ENCODE results near the gene PLEKHJ1.
A peak's percentile ranks its signal among the peaks of the same experiment; 100 is the strongest.

PLEKHJ1 gene

GRCh38 chr19:2197270-2197669, 38.9 kb downstream of the PLEKHJ1 start:
- DNase-seq (ENCODE audit: low read depth): no peak

DNA sequence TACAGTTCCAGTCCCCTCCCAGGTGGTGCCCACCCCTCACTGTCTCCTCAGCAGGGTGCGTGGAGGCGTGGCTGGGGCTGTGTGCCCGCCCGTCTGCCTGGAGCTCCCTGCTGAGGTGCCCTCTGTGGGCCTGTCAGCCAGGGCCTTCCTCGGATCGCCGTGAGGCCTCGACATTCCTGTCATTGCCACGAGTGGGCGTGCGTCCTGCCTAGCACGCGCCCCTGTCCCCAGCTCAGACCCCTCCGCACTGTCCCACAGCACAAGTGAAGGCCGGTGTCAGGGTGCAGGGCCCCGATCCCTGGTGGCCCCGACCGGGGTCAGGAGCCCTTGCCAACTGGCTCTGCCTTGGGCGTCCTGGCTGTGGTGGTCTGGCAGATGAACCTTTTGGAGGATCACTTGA, 40.2 kb downstream of the PLEKHJ1 start:
- no peak for DNase-seq (ENCODE audit: low read depth)

GRCh38 chr19:2195361-2195760, 40.8 kb downstream of the PLEKHJ1 start:
- no peak for DNase-seq (ENCODE audit: low read depth)

GRCh38 chr19:2194513-2195078, 41.5 kb downstream of the PLEKHJ1 start:
- DNase-seq (ENCODE audit: low read depth): no peak

- no peak for DNase-seq (ENCODE audit: low read depth)
Measured at GRCh38 chr19:2193807-2194206, 42.3 kb downstream of the PLEKHJ1 start.

- no peak for DNase-seq (ENCODE audit: low read depth)
Measured at GRCh38 chr19:2192862-2193261, 43.3 kb downstream of the PLEKHJ1 start.

DNA sequence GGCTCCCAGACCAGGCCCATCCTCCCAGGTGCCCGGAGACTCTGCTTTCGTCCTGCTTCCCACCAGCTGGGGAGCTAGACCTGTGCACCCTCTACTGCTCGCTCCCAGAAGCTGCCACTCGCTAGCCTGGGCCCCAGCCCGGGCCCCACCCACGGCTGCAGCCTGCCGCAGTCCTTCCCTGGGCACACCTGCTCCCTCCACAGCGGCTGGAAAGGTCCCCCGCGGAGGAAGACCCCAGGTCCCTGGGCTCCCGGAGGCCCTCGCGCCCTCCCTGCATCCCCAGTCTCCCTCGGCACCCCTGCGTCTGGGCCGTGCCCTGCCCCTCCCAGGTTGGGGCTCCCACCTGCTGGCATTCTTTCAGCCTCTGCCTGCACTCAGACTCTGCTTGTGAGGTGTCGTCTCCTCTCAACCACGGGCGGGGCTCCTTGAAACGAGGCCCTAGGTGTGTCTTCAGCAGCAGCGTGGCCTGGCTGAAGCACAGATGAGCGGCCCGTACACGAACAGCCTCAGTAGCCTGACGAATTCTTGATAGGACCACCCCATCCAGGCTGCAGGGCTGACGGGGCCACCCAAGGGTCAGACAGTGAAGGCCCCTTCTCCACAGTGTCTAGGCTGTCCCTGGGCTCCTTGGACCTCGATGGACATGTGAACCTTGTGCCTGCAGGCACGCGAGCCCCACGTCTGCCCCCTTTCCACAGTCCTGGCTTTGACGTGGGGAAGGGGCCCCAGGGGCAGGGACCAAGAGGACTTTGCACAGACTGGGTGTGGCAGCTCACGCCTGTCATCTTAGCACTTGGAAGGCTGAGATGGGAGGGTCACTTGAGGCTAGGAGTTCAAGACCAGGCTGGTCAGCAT, 44.4 kb downstream of the PLEKHJ1 start:
- no peak for DNase-seq (ENCODE audit: low read depth)

GRCh38 chr19:2190848-2191455, 45.2 kb downstream of the PLEKHJ1 start:
- DNase-seq (ENCODE audit: low read depth): no peak

DNA sequence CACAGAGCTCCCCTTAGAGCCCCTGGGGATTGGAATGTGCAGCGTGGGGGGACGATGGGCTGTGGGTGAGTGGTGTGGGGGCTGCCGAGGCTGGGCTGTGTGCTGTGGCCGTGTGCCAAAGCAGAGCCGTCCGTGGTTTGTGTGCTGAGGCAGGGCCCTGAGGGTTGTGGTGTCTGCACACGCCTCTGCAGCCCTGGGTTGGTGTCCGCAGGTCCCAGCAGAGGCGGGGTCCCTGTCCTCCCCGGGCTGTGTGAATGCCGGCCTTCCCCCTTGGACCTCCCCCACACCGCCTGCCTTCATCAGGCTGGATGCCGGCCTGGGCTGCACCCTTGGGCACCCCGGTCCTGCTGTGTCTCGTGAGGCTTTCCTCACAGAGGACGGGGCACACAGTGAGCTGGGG, 46.2 kb downstream of the PLEKHJ1 start:
- no peak for DNase-seq (ENCODE audit: low read depth)

DNA sequence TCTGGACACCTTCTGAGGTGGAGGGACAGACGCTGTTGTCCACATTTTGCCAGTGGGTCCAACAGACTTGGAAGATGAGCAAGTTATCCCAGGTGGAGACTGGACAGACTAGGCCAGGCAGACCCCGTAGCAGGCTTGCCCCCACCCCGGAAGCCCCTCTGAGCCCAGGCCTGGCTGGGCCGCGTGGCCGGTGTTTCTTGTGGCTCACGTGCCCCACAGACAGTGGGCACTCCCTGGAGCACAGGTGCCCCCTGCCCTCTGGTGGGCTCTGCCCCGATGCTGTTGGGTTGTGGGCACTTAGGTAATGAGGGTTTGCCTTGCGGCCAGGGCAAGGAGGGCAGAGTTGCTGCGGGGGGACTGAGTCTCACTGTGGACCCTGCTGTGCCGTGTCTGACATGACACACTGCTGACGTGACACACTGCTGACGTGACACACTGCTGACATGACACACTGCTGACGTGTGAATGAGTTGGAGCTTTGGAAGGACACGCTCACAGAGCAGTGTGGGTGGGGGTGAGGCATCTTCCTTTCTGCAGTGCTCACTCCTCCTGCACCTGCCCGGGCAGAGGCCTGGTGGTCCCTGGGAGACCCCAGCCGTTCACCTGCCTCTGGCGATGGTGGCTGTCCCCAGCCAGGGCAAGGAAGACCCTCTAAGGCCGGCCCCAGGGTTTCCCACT, 47.3 kb downstream of the PLEKHJ1 start:
- DNase-seq (ENCODE audit: low read depth): no peak

DNA sequence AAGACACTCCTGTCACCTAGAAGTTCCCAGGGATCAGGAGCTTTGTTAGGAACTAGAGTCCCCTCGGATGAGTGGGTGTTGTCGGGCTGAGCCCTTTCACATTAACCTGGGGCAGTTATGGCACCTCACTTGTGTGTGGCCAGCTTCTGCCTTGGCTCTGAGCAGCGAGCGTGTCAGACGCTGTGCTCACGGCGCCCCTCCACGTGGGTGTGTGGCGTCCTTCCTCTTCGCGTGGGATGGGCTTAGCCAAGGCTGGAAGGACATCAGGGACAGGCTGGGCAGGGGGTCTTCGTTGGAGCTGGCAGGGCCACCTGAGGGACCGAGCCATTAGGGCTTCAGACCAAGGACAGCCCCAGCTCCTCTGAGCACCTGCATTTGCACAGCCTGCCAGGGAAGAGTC, 49.0 kb downstream of the PLEKHJ1 start:
- DNase-seq (ENCODE audit: low read depth): no peak

DNA sequence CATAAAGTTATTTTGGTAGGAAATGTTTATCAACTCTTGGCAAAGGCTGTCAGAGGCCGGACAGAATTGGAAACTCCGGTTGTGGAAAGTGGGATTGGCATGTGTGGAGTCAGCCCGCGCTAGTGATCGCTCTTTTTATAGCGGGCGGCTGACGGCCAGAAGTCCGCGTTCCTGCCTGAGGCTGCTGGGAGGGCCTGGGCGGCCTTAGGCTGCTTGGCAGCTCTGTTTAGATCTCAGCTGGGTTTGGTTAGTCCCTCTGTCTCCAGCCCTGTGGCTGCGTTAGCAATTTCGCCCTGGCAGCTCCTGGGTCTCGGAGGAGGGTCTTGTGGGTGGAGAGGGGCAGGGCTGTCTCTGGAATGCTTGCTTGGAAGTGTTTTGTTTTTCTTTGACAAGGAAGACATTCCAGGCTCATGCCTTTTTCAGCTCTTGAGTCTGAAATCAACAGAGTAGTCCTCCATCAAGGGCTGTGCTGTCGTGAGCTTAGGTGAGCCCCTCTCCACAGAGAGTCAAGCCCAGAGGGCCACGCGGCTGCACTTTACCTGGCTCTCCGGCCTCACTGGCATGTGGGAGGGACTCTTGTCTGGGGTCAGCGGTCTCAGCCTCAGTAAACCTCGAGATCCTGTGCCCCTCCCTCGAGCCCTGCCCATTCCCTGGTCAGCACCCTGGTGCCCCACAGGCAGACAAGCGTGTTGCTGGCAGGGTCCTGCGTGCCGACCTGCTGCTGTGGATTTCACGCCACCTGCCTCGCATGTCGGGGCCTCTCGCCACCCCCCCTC, 49.9 kb downstream of the PLEKHJ1 start:
- DNase-seq (ENCODE audit: low read depth): peak; percentile 90

- no peak for DNase-seq (ENCODE audit: low read depth)
Measured at GRCh38 chr19:2185734-2186070, 50.4 kb downstream of the PLEKHJ1 start.

DNA sequence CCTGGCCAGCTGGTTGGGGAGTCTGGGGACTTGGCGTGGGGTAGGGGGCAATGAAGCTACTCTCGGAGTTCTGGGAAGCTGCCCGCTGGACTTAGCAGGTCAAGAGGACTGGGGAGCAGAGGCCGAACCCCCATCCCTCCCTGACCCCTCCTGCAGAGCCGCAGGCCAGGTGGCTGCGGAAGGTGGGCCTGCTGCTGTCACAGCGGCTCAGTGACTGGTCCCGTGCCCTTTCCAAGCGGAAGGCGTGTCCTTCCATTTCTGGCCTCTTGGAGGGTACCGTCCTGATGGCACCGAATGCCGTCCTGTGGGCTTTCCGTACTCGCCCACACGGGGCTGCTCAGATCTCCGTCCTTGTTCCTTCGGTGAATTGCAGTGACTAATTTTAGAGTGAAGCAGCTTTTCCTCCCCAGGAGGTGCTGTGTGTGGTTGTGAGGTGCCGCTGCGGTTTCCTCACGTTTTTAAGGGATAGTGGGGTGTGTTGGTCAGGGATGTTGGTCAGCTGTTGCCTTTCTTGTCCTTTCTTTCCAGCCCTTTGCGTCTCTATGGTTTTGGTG, 51.6 kb downstream of the PLEKHJ1 start:
- DNase-seq (ENCODE audit: low read depth): no peak
